ENCODE measurements around the gene TGFBR3L. TPM values are rescaled to one million over a fixed set of nuclear protein-coding genes. Genes with fewer than 3 reads are reported as not detected.

The TGFBR3L gene
- total and polyA plus RNA-seq, 2 of the 13 experiments (the other 11 are each of a cell fraction or from before 2014, with no cell fraction given): 0.20 to 1.0 TPM

- TF ChIP-seq ZBTB38 (CRISPR knock-in tag; IDR thresholded peaks at IDR 0.05) (peak; percentile 85), ZNF605 (CRISPR knock-in tag; IDR thresholded peaks at IDR 0.05) (peak; percentile 95), CREBL2 (CRISPR knock-in tag; IDR thresholded peaks at IDR 0.05; ENCODE audit: borderline replicate concordance) (peak; percentile 29; the same call in 1 of the 2 replicates), SYNCRIP (IDR thresholded peaks at IDR 0.05; ENCODE audit: insufficient read depth, low read depth, low read length) (no peak), ZNF644 (CRISPR knock-in tag; IDR thresholded peaks at IDR 0.05; ENCODE audit: low read depth) (no peak), ETS1 (CRISPR knock-in tag; IDR thresholded peaks at IDR 0.05) (no peak; the same call in 1 of the 2 replicates), HDAC1 (CRISPR knock-in tag; IDR thresholded peaks at IDR 0.05) (0 out of 2 replicates have a peak, but pooled peaks have one; percentile 24), YEATS4 (CRISPR knock-in tag; IDR thresholded peaks at IDR 0.05; ENCODE audit: borderline replicate concordance) (peak; percentile 90), REST (IDR thresholded peaks at IDR 0.05; ENCODE audit: borderline replicate concordance in 1 of 2, low read depth in 1 of 2, low read length in 2 of 2) (peak in 1 of 2 experiments; percentile 52; a peak in 1 of 4 replicates), MYC (CRISPR knock-in tag; IDR thresholded peaks at IDR 0.05; ENCODE audit: borderline replicate concordance) (peak; percentile 97), ZSCAN30 (CRISPR knock-in tag; IDR thresholded peaks at IDR 0.05) (no peak), TFE3 (CRISPR knock-in tag; IDR thresholded peaks at IDR 0.05) (peak; percentile 91; the same call in 1 of the 2 replicates), YY1 (IDR thresholded peaks at IDR 0.05; ENCODE audit: insufficient read depth, insufficient replicate concordance, low read depth, low read length) (peak; percentile 92), ZFP37 (CRISPR knock-in tag; IDR thresholded peaks at IDR 0.05; ENCODE audit: borderline replicate concordance) (peak; percentile 71; the same call in 1 of the 2 replicates), PAWR (CRISPR knock-in tag; IDR thresholded peaks at IDR 0.05; ENCODE audit: borderline replicate concordance) (no peak), RARG (CRISPR knock-in tag; IDR thresholded peaks at IDR 0.05; ENCODE audit: low read depth) (no peak), ZBTB43 (CRISPR knock-in tag; conservative IDR thresholded peaks at IDR 0.05) (peak; percentile 86), ZNF678 (CRISPR knock-in tag; IDR thresholded peaks at IDR 0.05) (no peak), NFYC (CRISPR knock-in tag; IDR thresholded peaks at IDR 0.05) (peak; percentile 14; the same call in 1 of the 2 replicates), ZNF672 (CRISPR knock-in tag; IDR thresholded peaks at IDR 0.05) (peak; percentile 37; the same call in 1 of the 2 replicates)
Measured at GRCh38 chr19:7903244-7904073, 11.2 kb upstream of the TGFBR3L start, which contains the start of gene MAP2K7 (continued).

Measured in HepG2 (cell line).